H9 (cell line): ENCODE results near the gene GFRA1. TPM values are rescaled to one million over a fixed set of nuclear protein-coding genes. Genes with fewer than 3 reads are reported as not detected.

Source experiments
- DNase-seq: peaks from one replicate; pipeline ENCODE4 v3.0.0-alpha.2; 2017
- H2AFZ ChIP-seq: one replicate; pipeline ENCODE4 v1.6.1; 2013; ENCODE audit warnings: mild to moderate bottlenecking, low read length, control low read depth, moderate library complexity
- H2AK5ac ChIP-seq: 2 replicates; pipeline ENCODE4 v1.6.1; 2013; ENCODE audit warnings: low read length, control low read depth, mixed read lengths; ENCODE audit not compliant: insufficient read length
- H2BK120ac ChIP-seq: one replicate; pipeline ENCODE4 v1.6.1; 2013; ENCODE audit warnings: low read depth, mild to moderate bottlenecking, low read length, control low read depth, inconsistent platforms; ENCODE audit not compliant: poor library complexity, severe bottlenecking
- H2BK12ac ChIP-seq: 2 replicates; pipeline ENCODE4 v1.6.1; 2013; ENCODE audit warnings: low read length, control low read depth, mixed read lengths, low read depth; ENCODE audit not compliant: insufficient read length
- H2BK15ac ChIP-seq: 2 replicates; pipeline ENCODE4 v1.6.1; 2013; ENCODE audit warnings: low read depth, low read length, control low read depth
- H2BK20ac ChIP-seq: one replicate; pipeline ENCODE4 v1.6.1; 2013; ENCODE audit warnings: low read depth, mild to moderate bottlenecking, low read length, control low read depth, inconsistent platforms; ENCODE audit not compliant: poor library complexity, severe bottlenecking
- H2BK5ac ChIP-seq: 2 replicates; pipeline ENCODE4 v1.6.1; 2013; ENCODE audit warnings: low read length, control low read depth, mixed read lengths; ENCODE audit not compliant: insufficient read length
- H3K14ac ChIP-seq: 2 replicates; pipeline ENCODE4 v1.6.1; 2013; ENCODE audit warnings: low read length, control low read depth; ENCODE audit not compliant: insufficient read depth
- H3K18ac ChIP-seq: 2 replicates; pipeline ENCODE4 v1.6.1; 2013; ENCODE audit warnings: low read depth, mild to moderate bottlenecking, mixed read lengths, low read length, control low read depth; ENCODE audit not compliant: insufficient read length
- H3K23ac ChIP-seq: 2 replicates; pipeline ENCODE4 v1.6.1; 2013; ENCODE audit warnings: low read length, control low read depth, mixed read lengths, low read depth; ENCODE audit not compliant: insufficient read length
- H3K23me2 ChIP-seq: 2 replicates; pipeline ENCODE4 v1.6.1; 2013; ENCODE audit warnings: low read depth, mild to moderate bottlenecking, mixed read lengths, low read length, control low read depth; ENCODE audit not compliant: insufficient read length, poor library complexity, severe bottlenecking
- H3K27ac ChIP-seq: 2 replicates; pipeline ENCODE4 v1.5.1; 2013; ENCODE audit warnings: low read length, control low read depth, mixed read lengths, low read depth; ENCODE audit not compliant: insufficient read length
- H3K27me3 ChIP-seq: 2 replicates; pipeline ENCODE4 v1.6.1; 2013; ENCODE audit warnings: low read length, control low read depth, inconsistent platforms; ENCODE audit not compliant: insufficient read depth
- H3K4ac ChIP-seq: 2 replicates; pipeline ENCODE4 v1.6.1; 2013; ENCODE audit warnings: low read depth, mild to moderate bottlenecking, control low read depth, inconsistent platforms, low read length, moderate library complexity
- H3K4me1 ChIP-seq: 2 replicates; pipeline ENCODE4 v1.6.1; 2013; ENCODE audit warnings: low read length, control low read depth, inconsistent platforms; ENCODE audit not compliant: insufficient read depth
- H3K4me2 ChIP-seq: 2 replicates; pipeline ENCODE4 v1.6.1; 2013; ENCODE audit warnings: low read length, control low read depth, mixed read lengths; ENCODE audit not compliant: insufficient read length, insufficient read depth
- H3K56ac ChIP-seq: 2 replicates; pipeline ENCODE4 v1.6.1; 2013; ENCODE audit warnings: low read depth, mild to moderate bottlenecking, mixed read lengths, low read length, control low read depth; ENCODE audit not compliant: insufficient read length
- H3K79me1 ChIP-seq: 2 replicates; pipeline ENCODE4 v1.6.1; 2013; ENCODE audit warnings: low read depth, mild to moderate bottlenecking, moderate library complexity, low read length, control low read depth, inconsistent platforms; ENCODE audit not compliant: insufficient read depth, poor library complexity, severe bottlenecking
- H3K79me2 ChIP-seq: 2 replicates; pipeline ENCODE4 v1.6.1; 2013; ENCODE audit warnings: low read length, control low read depth, inconsistent platforms; ENCODE audit not compliant: insufficient read depth
- H3K9ac ChIP-seq: 2 replicates; pipeline ENCODE4 v1.6.1; 2013; ENCODE audit warnings: low read length, control low read depth, mixed read lengths; ENCODE audit not compliant: insufficient read length; ENCODE audit errors: extremely low read depth
- H3K9me3 ChIP-seq: one replicate; pipeline ENCODE4 v1.6.1; 2013; ENCODE audit warnings: low read depth, low read length, inconsistent platforms; ENCODE audit not compliant: control insufficient read depth
- H3T11ph ChIP-seq: one replicate; pipeline ENCODE4 v1.6.1; 2013; ENCODE audit warnings: mild to moderate bottlenecking, low read length, control low read depth, inconsistent platforms
- H4K20me1 ChIP-seq: one replicate; pipeline ENCODE4 v1.6.1; 2013; ENCODE audit not compliant: control insufficient read depth, insufficient read length, insufficient read depth
- H4K5ac ChIP-seq: 2 replicates; pipeline ENCODE4 v1.6.1; 2013; ENCODE audit warnings: low read depth, mild to moderate bottlenecking, mixed read lengths, low read length, control low read depth; ENCODE audit not compliant: insufficient read length
- H4K8ac ChIP-seq: replicated peaks from 2 replicates; pipeline ENCODE4 v1.6.1; 2013; ENCODE audit warnings: low read length, control low read depth, mixed read lengths, low read depth; ENCODE audit not compliant: insufficient read length
- H4K91ac ChIP-seq: 2 replicates; pipeline ENCODE4 v1.6.1; 2013; ENCODE audit warnings: low read depth, mild to moderate bottlenecking, moderate library complexity, mixed read lengths, low read length, control low read depth; ENCODE audit not compliant: insufficient read length
- H3K27ac Mint-ChIP-seq, 3 experiments: 2 replicates in 2 of 3; 3 replicates in 1 of 3; pipeline ENCODE4 v1.8.0; 2020 to 2021; ENCODE audit warnings: mixed read lengths in 3 of 3, mild to moderate bottlenecking in 1 of 3, moderate library complexity in 1 of 3
- H3K27me3 Mint-ChIP-seq: 2 replicates; pipeline ENCODE4 v1.8.0; 2021; ENCODE audit warnings: low read depth, mild to moderate bottlenecking, moderate library complexity, mixed read lengths
- H3K36me3 Mint-ChIP-seq, 3 experiments: 2 replicates in 2 of 3; 3 replicates in 1 of 3; pipeline ENCODE4 v1.8.0; 2020 to 2021; ENCODE audit warnings: low read depth in 3 of 3, mixed read lengths in 3 of 3; ENCODE audit not compliant: insufficient read depth in 1 of 3
- H3K4me1 Mint-ChIP-seq, 2 experiments: 2 replicates each; pipeline ENCODE4 v1.8.0; 2020; ENCODE audit warnings: mixed read lengths in 2 of 2
- H3K4me3 Mint-ChIP-seq, 2 experiments: 2 replicates in 1 of 2; 3 replicates in 1 of 2; pipeline ENCODE4 v1.8.0; 2020 to 2021; ENCODE audit warnings: mild to moderate bottlenecking in 2 of 2, mixed read lengths in 2 of 2, moderate library complexity in 1 of 2
- H3K9me3 Mint-ChIP-seq, 2 experiments: 2 replicates in 1 of 2; 3 replicates in 1 of 2; pipeline ENCODE4 v1.8.0; 2020; ENCODE audit warnings: mild to moderate bottlenecking in 2 of 2, mixed read lengths in 2 of 2, moderate library complexity in 1 of 2
- WGBS: extraction: QIAGEN DNeasy Blood & Tissue Kit; methylation state at CpG from one replicate; pipeline ENCODE4 v1.1.7; 2013; ENCODE audit warnings: missing lambda C conversion rate, low lambda C conversion rate, mixed read lengths; ENCODE audit not compliant: insufficient read length; ENCODE audit errors: extremely low coverage; 5-methylcytosine and 5-hydroxymethylcytosine counted together
- total RNA-seq: library from RNA; stranded (reverse); gene quantifications from 2 replicates; pipeline ENCODE4 v1.2.1, GENCODE V29; 2021
- TF ChIP-seq, protein P1 (sequence below): fragments of 200-600 bp; sonication (generic); conservative IDR thresholded peaks from 3 replicates; pipeline ENCODE4 v1.8.0; 2021; ENCODE audit warnings: antibody characterized with exemption, mild to moderate bottlenecking

GFRA1 gene
- total RNA-seq, 1 experiment from 2014 or later: 0.24 TPM

DNA sequence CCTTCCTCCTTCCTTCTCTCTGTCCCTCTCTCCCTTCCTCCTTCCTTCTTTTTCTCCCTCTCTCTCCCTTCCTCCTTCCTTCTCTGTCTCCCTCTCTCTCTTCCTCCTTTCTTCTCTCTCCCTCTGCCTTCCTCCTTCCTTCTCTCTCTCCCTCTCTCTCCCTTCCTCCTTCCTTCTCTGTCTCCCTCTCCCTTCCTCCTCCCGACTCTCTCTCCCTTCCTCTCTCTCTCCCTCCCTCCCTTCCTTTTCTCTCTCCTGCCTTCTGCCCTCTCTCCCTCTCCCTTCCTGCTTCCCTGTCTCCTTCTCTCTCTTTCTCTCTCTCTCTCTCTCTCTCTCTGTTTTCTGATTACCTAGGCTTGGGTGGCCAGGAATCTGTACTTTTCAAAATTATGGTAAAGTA lies 16.6 kb upstream of the GFRA1 start:
- no peak overlapping the region for H3K4ac ChIP-seq
- TF ChIP-seq, protein P1, sequence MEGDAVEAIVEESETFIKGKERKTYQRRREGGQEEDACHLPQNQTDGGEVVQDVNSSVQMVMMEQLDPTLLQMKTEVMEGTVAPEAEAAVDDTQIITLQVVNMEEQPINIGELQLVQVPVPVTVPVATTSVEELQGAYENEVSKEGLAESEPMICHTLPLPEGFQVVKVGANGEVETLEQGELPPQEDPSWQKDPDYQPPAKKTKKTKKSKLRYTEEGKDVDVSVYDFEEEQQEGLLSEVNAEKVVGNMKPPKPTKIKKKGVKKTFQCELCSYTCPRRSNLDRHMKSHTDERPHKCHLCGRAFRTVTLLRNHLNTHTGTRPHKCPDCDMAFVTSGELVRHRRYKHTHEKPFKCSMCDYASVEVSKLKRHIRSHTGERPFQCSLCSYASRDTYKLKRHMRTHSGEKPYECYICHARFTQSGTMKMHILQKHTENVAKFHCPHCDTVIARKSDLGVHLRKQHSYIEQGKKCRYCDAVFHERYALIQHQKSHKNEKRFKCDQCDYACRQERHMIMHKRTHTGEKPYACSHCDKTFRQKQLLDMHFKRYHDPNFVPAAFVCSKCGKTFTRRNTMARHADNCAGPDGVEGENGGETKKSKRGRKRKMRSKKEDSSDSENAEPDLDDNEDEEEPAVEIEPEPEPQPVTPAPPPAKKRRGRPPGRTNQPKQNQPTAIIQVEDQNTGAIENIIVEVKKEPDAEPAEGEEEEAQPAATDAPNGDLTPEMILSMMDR: no peak

More for the DNA sequence above, 16.6 kb upstream of the GFRA1 start:
- Histone ChIP-seq H3K27ac (no peak overlapping the region), H2BK120ac (no peak overlapping the region), H2BK12ac (no peak overlapping the region), H2BK15ac (no peak overlapping the region), H2BK20ac (no peak overlapping the region), H2AFZ (no peak overlapping the region), H3K27me3 (no peaks in the 10 kb centered on the region), H2AK5ac (no peak overlapping the region), H4K5ac (no peak overlapping the region), H3T11ph (no peak overlapping the region), H3K23me2 (no peaks in the 10 kb centered on the region), H4K8ac (no peak overlapping the region), H4K20me1 (no peaks in the 10 kb centered on the region), H2BK5ac (no peak overlapping the region), H3K9me3 (no peaks in the 10 kb centered on the region), H3K18ac (no peak overlapping the region), H3K9ac (no peak overlapping the region), H3K4me1 (no peaks in the 10 kb centered on the region; the same call in 1 of the 2 replicates), H4K91ac (no peak overlapping the region), H3K79me1 (no peaks in the 10 kb centered on the region), H3K56ac (no peak overlapping the region), H3K79me2 (no peaks in the 10 kb centered on the region), H3K23ac (no peak overlapping the region), H3K4me2 (no peak overlapping the region), H3K14ac (no peak overlapping the region)
- peaks cover 0 to 2% of the 10 kb centered on the region in 2 experiments; a peak in 2 of 4 replicates for H3K4me1 Mint-ChIP-seq
- H3K27me3 Mint-ChIP-seq: peaks cover 3% of the 10 kb centered on the region
- peak overlapping the region in 1 of 3 experiments; percentile 49; a peak in 1 of 7 replicates for H3K27ac Mint-ChIP-seq
- no peak for DNase-seq
- WGBS: no CpG with 5 or more reads among the region's 1 CpG
- no peaks in the 10 kb centered on the region for H3K36me3 Mint-ChIP-seq
- H3K4me3 Mint-ChIP-seq: no peak overlapping the region
- H3K9me3 Mint-ChIP-seq: peaks cover 2 to 8% of the 10 kb centered on the region in 2 experiments; a peak in 2 of 5 replicates
